Central memory CD8-positive, alpha-beta T cell (primary cell): ENCODE data around the gene DHX16.
"Not testable (repeated sequence)": the region's sequence is repeated elsewhere in the genome, so short reads cannot be mapped to it uniquely, and the experiment has no call there.

ENCODE experiments used
- ATAC-seq: fragments of 150-1000 bp; cut with Tn5 transposase; replicated peaks from 2 replicates; pipeline ENCODE4 v1.10.0; 2022; ENCODE audit warnings: mild to moderate bottlenecking, moderate FRiP score, moderate number of reproducible peaks; ENCODE audit not compliant: poor library complexity, severe bottlenecking; ENCODE audit errors: extremely low read depth
- DNase-seq, 2 donors: peaks; one replicate each; pipeline ENCODE4 v3.0.0; 2021; ENCODE audit warnings: low spot score in 2 of 2
- H3K27ac Mint-ChIP-seq: one replicate; pipeline ENCODE4 v1.8.0; 2022; ENCODE audit warnings: low read depth, mild to moderate bottlenecking, moderate library complexity, mixed read lengths
- H3K27me3 Mint-ChIP-seq: one replicate; pipeline ENCODE4 v1.8.0; 2022; ENCODE audit warnings: mixed read lengths
- H3K36me3 Mint-ChIP-seq: one replicate; pipeline ENCODE4 v1.8.0; 2022; ENCODE audit warnings: mild to moderate bottlenecking, moderate library complexity, mixed read lengths; ENCODE audit not compliant: insufficient read depth
- H3K4me1 Mint-ChIP-seq: one replicate; pipeline ENCODE4 v1.8.0; 2022; ENCODE audit warnings: mixed read lengths
- H3K4me3 Mint-ChIP-seq: one replicate; pipeline ENCODE4 v1.8.0; 2022; ENCODE audit warnings: mild to moderate bottlenecking, moderate library complexity, mixed read lengths
- H3K9me3 Mint-ChIP-seq: one replicate; pipeline ENCODE4 v1.8.0; 2022; ENCODE audit warnings: mixed read lengths

The DHX16 gene

GRCh38 chr6:30682143-30683117 lies 9.6 kb upstream of the DHX16 start:
- Mint-ChIP-seq H3K4me1 (peaks cover 62% of the 10 kb centered on the region), H3K36me3 (peaks cover 62% of the 10 kb centered on the region), H3K27ac (peak overlapping the region; percentile 99), H3K9me3 (no peaks in the 10 kb centered on the region), H3K27me3 (no peaks in the 10 kb centered on the region), H3K4me3 (peak overlapping the region; percentile 92)
- ATAC-seq (peak; percentile 83), DNase-seq (peak; percentile 71 to 86)

- peaks cover 61% of the 10 kb centered on the region for H3K4me1 Mint-ChIP-seq
- ATAC-seq (no peak), DNase-seq (no peak)
- H3K27me3 Mint-ChIP-seq = no peaks in the 10 kb centered on the region
- peaks cover 69% of the 10 kb centered on the region for H3K36me3 Mint-ChIP-seq
- peak overlapping the region; percentile 99 for H3K27ac Mint-ChIP-seq
- peak overlapping the region; percentile 92 for H3K4me3 Mint-ChIP-seq
- H3K9me3 Mint-ChIP-seq = no peaks in the 10 kb centered on the region
These were observed 8.9 kb upstream of the DHX16 start for GRCh38 chr6:30681766-30682142.

DNA sequence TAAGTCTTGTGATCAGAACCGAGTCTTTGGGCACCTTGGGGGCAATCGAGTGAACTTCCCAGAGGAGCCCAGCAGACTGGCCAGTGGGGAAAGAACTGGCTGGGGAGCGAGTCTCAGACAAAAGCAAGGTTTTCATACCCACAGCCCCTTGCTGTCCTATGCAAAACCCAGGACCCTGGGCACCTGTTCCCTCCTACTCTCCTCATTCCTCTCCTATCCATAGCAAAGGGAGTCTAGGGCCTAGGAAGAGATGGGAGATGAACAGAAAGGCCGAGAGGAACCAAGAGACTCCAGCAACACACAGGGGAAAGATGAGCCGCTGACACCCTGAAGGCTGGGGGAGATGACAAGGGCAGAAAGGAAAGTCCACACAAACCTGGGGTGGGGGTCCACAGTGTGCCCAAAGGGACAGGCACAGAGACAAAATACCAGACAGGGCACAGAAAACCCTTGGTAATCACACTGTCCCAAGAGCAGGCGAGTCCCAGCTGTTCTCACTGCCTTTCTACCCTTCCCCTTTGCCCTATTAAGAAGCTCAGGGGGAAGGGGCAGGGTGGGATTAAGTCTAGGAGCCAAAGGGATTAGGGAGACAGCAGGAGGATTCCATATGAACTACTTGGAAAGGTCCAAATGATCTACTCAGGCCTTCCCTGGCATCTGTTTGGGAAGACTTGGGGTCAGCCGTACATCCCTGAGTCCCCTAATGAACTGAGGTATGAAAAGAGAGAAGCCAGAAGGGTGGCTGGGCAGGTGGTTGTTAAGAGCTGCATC lies 7.1 kb upstream of the DHX16 start:
- no peaks in the 10 kb centered on the region for H3K27me3 Mint-ChIP-seq
- H3K4me1 Mint-ChIP-seq = peaks cover 55% of the 10 kb centered on the region
- no peaks in the 10 kb centered on the region for H3K9me3 Mint-ChIP-seq
- no peak for DNase-seq
- H3K27ac Mint-ChIP-seq = peak overlapping the region; percentile 99
- peaks cover 67% of the 10 kb centered on the region for H3K36me3 Mint-ChIP-seq
- ATAC-seq = no peak
- peak overlapping the region; percentile 92 for H3K4me3 Mint-ChIP-seq

GRCh38 chr6:30678964-30679726 lies 6.3 kb upstream of the DHX16 start:
- ATAC-seq (peak; percentile 42), DNase-seq (peak; percentile 86 to 94)
- Mint-ChIP-seq H3K4me3 (peak overlapping the region; percentile 92), H3K4me1 (peaks cover 52% of the 10 kb centered on the region), H3K27ac (peak overlapping the region; percentile 99), H3K36me3 (peaks cover 67% of the 10 kb centered on the region), H3K9me3 (no peaks in the 10 kb centered on the region), H3K27me3 (no peaks in the 10 kb centered on the region)

DNA sequence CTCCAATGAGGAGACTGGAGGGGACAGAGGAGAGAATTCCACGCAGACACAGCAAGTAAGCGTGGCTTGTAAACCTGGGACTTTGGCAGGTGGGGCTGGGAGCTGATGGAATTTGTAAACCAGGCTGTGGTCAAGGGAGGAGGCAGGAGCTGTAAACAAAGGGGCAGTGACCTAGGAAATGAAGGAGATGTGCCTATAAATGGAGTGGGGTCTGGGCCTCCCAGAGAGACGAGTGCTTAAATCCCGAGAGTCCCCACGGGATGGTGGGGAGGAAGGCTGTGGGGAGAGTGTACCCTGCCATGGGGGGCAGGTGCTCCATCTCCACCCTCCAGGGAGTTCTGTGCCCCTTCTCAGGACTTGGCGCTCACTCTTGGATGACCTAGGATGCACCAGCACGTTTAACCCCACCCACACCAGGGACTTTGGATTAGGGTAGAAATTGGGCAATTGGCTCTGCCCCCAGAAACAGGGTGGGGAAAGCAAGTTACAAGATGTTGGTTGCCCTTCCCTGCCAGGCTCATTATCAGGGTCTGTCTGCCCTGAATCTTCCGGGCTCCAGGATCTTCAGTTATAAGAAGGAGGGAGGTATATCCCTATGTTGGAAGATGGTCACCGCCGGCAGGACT lies 4.0 kb upstream of the DHX16 start:
- no peaks in the 10 kb centered on the region for H3K9me3 Mint-ChIP-seq
- DNase-seq (no peak), ATAC-seq (no peak)
- peaks cover 48% of the 10 kb centered on the region for H3K4me1 Mint-ChIP-seq
- no peak overlapping the region for H3K4me3 Mint-ChIP-seq
- peaks cover 62% of the 10 kb centered on the region for H3K36me3 Mint-ChIP-seq
- H3K27ac Mint-ChIP-seq = peak overlapping the region; percentile 65
- H3K27me3 Mint-ChIP-seq = no peaks in the 10 kb centered on the region

- H3K27ac Mint-ChIP-seq = no peak overlapping the region
- H3K36me3 Mint-ChIP-seq = peaks cover 44% of the 10 kb centered on the region
- no peak for ATAC-seq
- H3K4me1 Mint-ChIP-seq = peaks cover 29% of the 10 kb centered on the region
- H3K9me3 Mint-ChIP-seq = no peaks in the 10 kb centered on the region
- DNase-seq = no peak
- no peaks in the 10 kb centered on the region for H3K27me3 Mint-ChIP-seq
- peak overlapping the region; percentile 95 for H3K4me3 Mint-ChIP-seq
These were observed 1.9 kb downstream of the DHX16 start for GRCh38 chr6:30670760-30671527.

- DNase-seq, H3K27me3 Mint-ChIP-seq, H3K4me3 Mint-ChIP-seq, H3K9me3 Mint-ChIP-seq, ATAC-seq, H3K27ac Mint-ChIP-seq: not testable (repeated sequence)
- Mint-ChIP-seq H3K36me3 (peaks cover 73% of the 10 kb centered on the region), H3K4me1 (peaks cover 14% of the 10 kb centered on the region)
These were observed 6.5 kb downstream of the DHX16 start for GRCh38 chr6:30666300-30666699.

DNA sequence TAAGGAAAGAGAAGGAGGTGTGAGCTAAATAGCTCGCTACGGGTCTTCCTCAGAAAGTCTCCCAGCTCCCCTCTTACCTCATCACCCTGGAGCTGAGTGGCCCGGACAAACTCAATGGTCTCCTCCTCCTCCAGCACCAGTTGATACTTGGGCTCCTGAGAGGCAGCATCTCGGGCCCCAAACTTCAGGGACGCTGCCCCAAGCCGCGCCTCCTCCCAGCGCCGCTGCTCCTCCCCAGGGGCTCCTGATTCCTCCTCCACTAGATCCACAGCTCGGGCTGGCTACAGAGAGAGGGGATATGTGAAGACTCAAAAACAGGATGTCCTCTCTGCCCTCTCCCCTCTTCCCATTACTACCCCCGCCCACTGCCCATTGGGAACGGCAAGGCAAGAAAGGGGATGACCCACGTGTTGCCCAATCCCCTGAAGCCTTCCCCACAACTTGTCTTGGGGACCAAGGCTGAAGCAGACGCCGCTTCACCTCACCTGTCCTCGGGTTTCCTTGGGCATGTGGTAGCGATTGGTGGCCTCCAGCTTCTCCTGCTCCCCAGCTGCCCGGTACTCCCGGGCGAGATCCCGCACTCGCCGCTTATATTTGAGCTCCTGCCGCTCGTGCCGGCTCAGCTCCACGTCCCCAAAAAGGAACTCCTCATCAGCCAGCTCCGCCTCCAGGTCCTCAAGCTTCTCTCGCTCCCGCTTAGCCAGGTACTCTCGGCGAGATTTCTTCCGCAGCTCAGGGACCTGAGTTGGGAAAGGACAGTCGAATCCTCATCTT lies 7.6 kb downstream of the DHX16 start:
- peaks cover 3% of the 10 kb centered on the region for H3K4me1 Mint-ChIP-seq
- peaks cover 72% of the 10 kb centered on the region for H3K36me3 Mint-ChIP-seq
- DNase-seq (no peak), ATAC-seq (no peak)
- H3K9me3 Mint-ChIP-seq = no peaks in the 10 kb centered on the region
- H3K27ac Mint-ChIP-seq = no peak overlapping the region
- H3K4me3 Mint-ChIP-seq = no peak overlapping the region
- no peaks in the 10 kb centered on the region for H3K27me3 Mint-ChIP-seq

DNA sequence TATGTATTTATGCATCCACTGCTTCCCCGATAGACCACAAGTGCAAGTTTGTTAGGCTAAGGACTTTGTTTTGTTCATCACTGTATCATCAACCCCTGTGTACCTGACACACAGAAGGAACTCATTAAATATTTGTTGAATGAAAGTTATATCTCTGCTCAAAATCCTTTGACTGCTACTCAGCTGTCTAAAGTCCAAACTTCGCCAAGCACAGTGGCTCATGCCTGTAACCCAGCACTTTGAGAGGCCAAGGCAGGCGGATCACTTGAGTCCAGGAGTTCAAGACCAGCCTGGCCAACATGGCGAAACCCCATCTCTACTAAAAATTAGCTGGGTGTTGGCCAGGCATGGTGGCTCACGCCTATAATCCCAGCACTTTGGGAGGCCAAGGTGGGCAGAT lies 14.9 kb downstream of the DHX16 start:
- H3K4me3 Mint-ChIP-seq, H3K9me3 Mint-ChIP-seq, DNase-seq, H3K27me3 Mint-ChIP-seq, ATAC-seq: not testable (repeated sequence)
- Mint-ChIP-seq H3K36me3 (peaks cover 65% of the 10 kb centered on the region), H3K4me1 (peaks cover 17% of the 10 kb centered on the region), H3K27ac (peak overlapping the region; percentile 26)

GRCh38 chr6:30657454-30657853 lies 15.4 kb downstream of the DHX16 start:
- H3K36me3 Mint-ChIP-seq = peaks cover 64% of the 10 kb centered on the region
- H3K9me3 Mint-ChIP-seq = no peaks in the 10 kb centered on the region
- ATAC-seq (no peak), DNase-seq (no peak)
- no peaks in the 10 kb centered on the region for H3K27me3 Mint-ChIP-seq
- no peak overlapping the region for H3K4me3 Mint-ChIP-seq
- peaks cover 17% of the 10 kb centered on the region for H3K4me1 Mint-ChIP-seq
- H3K27ac Mint-ChIP-seq = peak overlapping the region; percentile 26

GRCh38 chr6:30656513-30656912 lies 16.3 kb downstream of the DHX16 start:
- H3K27ac Mint-ChIP-seq = no peak overlapping the region
- DNase-seq = no peak

More at GRCh38 chr6:30656513-30656912, 16.3 kb downstream of the DHX16 start:
- Mint-ChIP-seq H3K36me3 (peaks cover 64% of the 10 kb centered on the region), H3K4me1 (peaks cover 17% of the 10 kb centered on the region), H3K4me3 (no peak overlapping the region), H3K9me3 (no peaks in the 10 kb centered on the region), H3K27me3 (no peaks in the 10 kb centered on the region)
- no peak for ATAC-seq
